NB4 (cell line): ENCODE data around the gene CHDH.

Experiments used
- DNase-seq: peaks from one replicate; pipeline ENCODE4 v3.0.0; 2010; ENCODE audit warnings: low read depth
- H3K4me3 ChIP-seq: one replicate; pipeline ENCODE4 v1.5.1; 2011; ENCODE audit warnings: mild to moderate bottlenecking, low read depth, low read length, moderate library complexity
- CTCF ChIP-seq: IDR thresholded peaks from one replicate; pipeline ENCODE4 v1.5.1; 2012; ENCODE audit warnings: low read depth, low read length
- MAX ChIP-seq: IDR thresholded peaks from 2 replicates; pipeline ENCODE4 v1.6.1; 2011; ENCODE audit warnings: low read depth, low read length
- MYC ChIP-seq: IDR thresholded peaks from 2 replicates; pipeline ENCODE4 v1.6.1; 2011; ENCODE audit warnings: low read depth, low read length
- POLR2A ChIP-seq: IDR thresholded peaks from 2 replicates; pipeline ENCODE4 v1.6.1; 2011; ENCODE audit warnings: mild to moderate bottlenecking; ENCODE audit not compliant: insufficient read length; ENCODE audit errors: extremely low read depth

Gene CHDH

GRCh38 chr3:53887446-53887845 lies 41.2 kb upstream of the CHDH start:
- no peak for DNase-seq
- H3K4me3 ChIP-seq, result no peak overlapping the region
- TF ChIP-seq POLR2A (no peak), CTCF (no peak), MYC (no peak), MAX (no peak)

- H3K4me3 ChIP-seq, result no peak overlapping the region
- no peak for DNase-seq
- TF ChIP-seq CTCF, result no peak
These were observed 39.0 kb upstream of the CHDH start for GRCh38 chr3:53885239-53885638.

- TF ChIP-seq CTCF, result no peak
- no peak for TF ChIP-seq MAX
- TF ChIP-seq MYC, result no peak
- no peak for TF ChIP-seq POLR2A
- no peak overlapping the region for H3K4me3 ChIP-seq
- no peak for DNase-seq
These were observed 38.4 kb upstream of the CHDH start for GRCh38 chr3:53884623-53885022.

- DNase-seq, result no peak
- TF ChIP-seq MAX (no peak), MYC (no peak), CTCF (no peak), POLR2A (no peak)
- H3K4me3 ChIP-seq, result no peak overlapping the region
These were observed 36.8 kb upstream of the CHDH start for GRCh38 chr3:53883008-53883407.

- H3K4me3 ChIP-seq, result peak within 1 kb of the TSS; percentile 80
- DNase-seq, result peak; percentile 89
- no peak for TF ChIP-seq CTCF
- TF ChIP-seq MYC, result 0 out of 2 replicates have a peak, but pooled peaks have one; percentile 34
- peak; percentile 80 for TF ChIP-seq POLR2A
These were observed 35.7 kb upstream of the CHDH start, which contains the start of gene ACTR8 for GRCh38 chr3:53881691-53882593. Gene ACTR8, minus strand, starts transcription at chr3:53882152. Its CDS starts 51 bp downstream, at chr3:53882101.
